Neural progenitor cell (in vitro differentiated cells): ENCODE data around the gene PCBD2.

Experiments
- CTCF ChIP-seq: fragments of 200-600 bp; sonication (generic); IDR thresholded peaks from 2 replicates; pipeline ENCODE4 v1.5.1; 2017; ENCODE audit warnings: antibody characterized with exemption, mild to moderate bottlenecking
- EZH2 ChIP-seq: fragments of 200-600 bp; sonication (generic); IDR thresholded peaks from 2 replicates; pipeline ENCODE4 v1.6.1; 2017; ENCODE audit warnings: antibody characterized with exemption, mild to moderate bottlenecking, moderate library complexity

- TF ChIP-seq CTCF (no peak), EZH2 (no peak)
Observed at GRCh38 chr5:134857401-134857800, 47.5 kb upstream of the PCBD2 start.
